Gastroesophageal sphincter (tissue), 4 donors: Measurements from ENCODE around the gene MIA2. TPM values are rescaled to one million over a fixed set of nuclear protein-coding genes. Genes with fewer than 3 reads are reported as not detected.
"Not testable (repeated sequence)": the region's sequence is repeated elsewhere in the genome, so short reads cannot be mapped to it uniquely, and the experiment has no call there.

Experiments
- ATAC-seq: fragments of 150-250 bp; one replicate; pipeline ENCODE4 v1.9.1; 2016; ENCODE audit warnings: mild to moderate bottlenecking, moderate library complexity
- H3K27ac ChIP-seq, 4 donors: fragments of 200-600 bp; sonication (generic) in 3 of 4; 1 replicate in 3 of 4; 2 replicates in 1 of 4; pipeline ENCODE4 v1.5.1; 2016 to 2019
- H3K27me3 ChIP-seq: fragments of 200-600 bp; sonication (generic); one replicate; pipeline ENCODE4 v1.5.1; 2019
- H3K36me3 ChIP-seq, 2 donors: fragments of 200-600 bp; sonication (generic); one replicate each; pipeline ENCODE4 v1.5.1; 2019; ENCODE audit warnings: control low read depth in 1 of 2
- H3K4me1 ChIP-seq, 3 donors: fragments of 200-600 bp; sonication (generic); 1 replicate in 2 of 3; 2 replicates in 1 of 3; pipeline ENCODE4 v1.5.1; 2016 to 2019; ENCODE audit warnings: control low read depth in 2 of 3
- H3K4me3 ChIP-seq, 2 donors: fragments of 200-600 bp; sonication (generic); one replicate each; pipeline ENCODE4 v1.5.1; 2019; ENCODE audit warnings: mild to moderate bottlenecking in 1 of 2, moderate library complexity in 1 of 2
- H3K9me3 ChIP-seq, 3 donors: fragments of 200-600 bp; sonication (generic); one replicate each; pipeline ENCODE4 v1.5.1; 2017 to 2019; ENCODE audit warnings: control low read depth in 2 of 3
- CTCF ChIP-seq, 4 experiments: fragments of 200-600 bp in 2 of 4; fragments of 450-650 bp in 2 of 4; sonication (generic) in 1 of 4; IDR thresholded peaks; one replicate each; pipeline ENCODE4 v1.5.1; 2017 to 2019; ENCODE audit warnings: antibody characterized with exemption in 4 of 4, mild to moderate bottlenecking in 2 of 4, moderate library complexity in 2 of 4
- EP300 ChIP-seq: sonication (generic); formaldehyde crosslinking; IDR thresholded peaks from one replicate; pipeline ENCODE4 v1.6.1; 2017; ENCODE audit warnings: antibody characterized with exemption, mild to moderate bottlenecking
- POLR2A ChIP-seq, 2 donors: fragments of 450-650 bp; IDR thresholded peaks; one replicate each; pipeline ENCODE4 v1.6.1; 2017; ENCODE audit warnings: antibody characterized with exemption in 2 of 2, mild to moderate bottlenecking in 2 of 2, moderate library complexity in 1 of 2
- POLR2AphosphoS5 ChIP-seq: sonication (generic); formaldehyde crosslinking; IDR thresholded peaks from one replicate; pipeline ENCODE4 v1.6.1; 2017; ENCODE audit warnings: antibody characterized with exemption
- WGBS, 2 donors: methylation state at CpG; one replicate each; pipeline ENCODE4 v1.1.5; 2018; ENCODE audit warnings: low coverage in 1 of 2; 5-methylcytosine and 5-hydroxymethylcytosine counted together
- total RNA-seq, 4 donors: library from RNA; depleted of rRNA; stranded (reverse); fragments of >200 nt; gene quantifications; one replicate each; pipeline ENCODE4 v1.1.0, GENCODE V29; 2016

Gene MIA2
- total RNA-seq, 4 donors from 2014 or later = 13.5 to 21.3 (median 16.3) TPM

- Histone ChIP-seq H3K27me3 (no peaks in the 10 kb centered on the region), H3K27ac (no peak overlapping the region), H3K9me3 (no peaks in the 10 kb centered on the region), H3K4me1 (no peaks in the 10 kb centered on the region), H3K36me3 (peaks cover 0 to 53% of the 10 kb centered on the region in 2 donors), H3K4me3 (no peak overlapping the region)
- no peak for TF ChIP-seq CTCF (IDR thresholded peaks at IDR 0.05)
- TF ChIP-seq EP300 = no peak
- no peak for TF ChIP-seq POLR2A (IDR thresholded peaks at IDR 0.05)
- TF ChIP-seq POLR2AphosphoS5 = no peak
- no peak for ATAC-seq
- WGBS, 2 donors = 58 to 69% methylated on average over 4 of the region's 7 CpGs
These were observed 105.3 kb downstream of the MIA2 start for GRCh38 chr14:39339003-39339402.

GRCh38 chr14:39341126-39341525 is 107.4 kb downstream of the MIA2 start:
- not testable (repeated sequence) for H3K4me1 ChIP-seq, H3K27me3 ChIP-seq, H3K4me3 ChIP-seq, ATAC-seq, H3K9me3 ChIP-seq, H3K27ac ChIP-seq
- H3K36me3 ChIP-seq = peaks cover 0 to 51% of the 10 kb centered on the region in 2 donors
- 87% methylated on average over 3 of the region's 7 CpGs; no CpG with 5 or more reads in 1 of the 2 donors for WGBS, 2 donors

GRCh38 chr14:39342768-39343167 is 109.1 kb downstream of the MIA2 start:
- H3K9me3 ChIP-seq = no peaks in the 10 kb centered on the region
- no peak overlapping the region for H3K27ac ChIP-seq
- 0 to 93% methylated on average over 1 of the region's 1 CpG for WGBS, 2 donors
- no peak overlapping the region for H3K4me3 ChIP-seq
- no peak for ATAC-seq
- TF ChIP-seq CTCF (IDR thresholded peaks at IDR 0.05) (no peak), POLR2A (IDR thresholded peaks at IDR 0.05) (no peak), POLR2AphosphoS5 (no peak), EP300 (no peak)
- H3K27me3 ChIP-seq = no peaks in the 10 kb centered on the region
- no peaks in the 10 kb centered on the region for H3K4me1 ChIP-seq
- peaks cover 0 to 49% of the 10 kb centered on the region in 2 donors for H3K36me3 ChIP-seq

GRCh38 chr14:39343614-39344013 is 109.9 kb downstream of the MIA2 start:
- Histone ChIP-seq H3K9me3 (no peaks in the 10 kb centered on the region), H3K4me1 (no peaks in the 10 kb centered on the region), H3K4me3 (no peak overlapping the region), H3K27me3 (no peaks in the 10 kb centered on the region), H3K27ac (no peak overlapping the region), H3K36me3 (peaks cover 0 to 53% of the 10 kb centered on the region in 2 donors)
- no peak for TF ChIP-seq POLR2A (IDR thresholded peaks at IDR 0.05)
- no peak for TF ChIP-seq POLR2AphosphoS5
- no peak for TF ChIP-seq EP300
- 94 to 100% methylated on average over 1 of the region's 1 CpG for WGBS, 2 donors
- no peak for ATAC-seq

GRCh38 chr14:39350866-39351265 is 117.2 kb downstream of the MIA2 start:
- no peak overlapping the region for H3K4me3 ChIP-seq
- no peaks in the 10 kb centered on the region for H3K9me3 ChIP-seq
- H3K4me1 ChIP-seq = no peaks in the 10 kb centered on the region
- H3K36me3 ChIP-seq = peaks cover 0 to 56% of the 10 kb centered on the region in 2 donors
- no peaks in the 10 kb centered on the region for H3K27me3 ChIP-seq
- H3K27ac ChIP-seq = no peak overlapping the region
- no peak for TF ChIP-seq CTCF (IDR thresholded peaks at IDR 0.05)
- TF ChIP-seq EP300 = no peak
- no peak for TF ChIP-seq POLR2AphosphoS5
- TF ChIP-seq POLR2A (IDR thresholded peaks at IDR 0.05) = no peak
- no peak for ATAC-seq
- 86 to 87% methylated on average over 3 of the region's 3 CpGs for WGBS, 2 donors

- Histone ChIP-seq H3K9me3 (no peaks in the 10 kb centered on the region), H3K4me3 (no peak overlapping the region), H3K27ac (no peak overlapping the region), H3K27me3 (no peaks in the 10 kb centered on the region), H3K4me1 (no peaks in the 10 kb centered on the region), H3K36me3 (peaks cover 0 to 49% of the 10 kb centered on the region in 2 donors)
- ATAC-seq = no peak
- WGBS, 2 donors = 94 to 95% methylated on average over 9 of the region's 9 CpGs
- no peak for TF ChIP-seq POLR2A (IDR thresholded peaks at IDR 0.05)
- no peak for TF ChIP-seq CTCF (IDR thresholded peaks at IDR 0.05)
- no peak for TF ChIP-seq EP300
- no peak for TF ChIP-seq POLR2AphosphoS5
These were observed 118.0 kb downstream of the MIA2 start for GRCh38 chr14:39351708-39352107.

- H3K9me3 ChIP-seq, ATAC-seq, H3K27me3 ChIP-seq, H3K4me3 ChIP-seq, H3K4me1 ChIP-seq, H3K27ac ChIP-seq: not testable (repeated sequence)
- H3K36me3 ChIP-seq = peaks cover 0 to 28% of the 10 kb centered on the region in 2 donors
- WGBS, 2 donors = 91% methylated on average over 8 of the region's 10 CpGs; no CpG with 5 or more reads in 1 of the 2 donors
These were observed 125.4 kb downstream of the MIA2 start for GRCh38 chr14:39359069-39359468.
